Brain microvascular endothelial cell (primary cell): Measurements from ENCODE around the gene NOS1.

ENCODE experiments used
- DNase-seq: peaks from one replicate; pipeline ENCODE4 v3.0.0-alpha.2; 2020
- H3K27ac ChIP-seq: fragments of 250-450 bp; sonication (Bioruptor Pico); 2 replicates; pipeline ENCODE4 v1.5.1; 2020; ENCODE audit warnings: mild to moderate bottlenecking, moderate library complexity
- H3K27me3 ChIP-seq: fragments of 250-450 bp; sonication (Bioruptor Pico); replicated peaks from 2 replicates; pipeline ENCODE4 v1.5.1; 2020; ENCODE audit warnings: mild to moderate bottlenecking
- H3K36me3 ChIP-seq: fragments of 250-450 bp; sonication (Bioruptor Pico); replicated peaks from 2 replicates; pipeline ENCODE4 v1.5.1; 2020; ENCODE audit warnings: mild to moderate bottlenecking
- H3K4me3 ChIP-seq: 2 replicates; pipeline ENCODE4 v1.5.1; 2011; ENCODE audit warnings: low read depth, mild to moderate bottlenecking, control low read depth, low read length, moderate library complexity
- CTCF ChIP-seq: IDR thresholded peaks from 2 replicates; pipeline ENCODE4 v1.5.1; 2011; ENCODE audit warnings: low read depth, mild to moderate bottlenecking, moderate library complexity, low read length, control low read depth, inconsistent platforms; ENCODE audit errors: missing control alignments
- in situ Hi-C: cut with HindIII; loops from 2 replicates; pipeline ENCODE4 v1.10.0; 2017; ENCODE audit warnings: low sequenced_read_pairs, low pct_ligation_motif_present

Gene NOS1

GRCh38 chr12:117359029-117359845, 2.2 kb downstream of the NOS1 start:
- Histone ChIP-seq H3K27me3 (peaks cover 25% of the 10 kb centered on the region), H3K4me3 (no peak overlapping the region), H3K36me3 (no peaks in the 10 kb centered on the region), H3K27ac (no peak overlapping the region)
- no peak for DNase-seq
- TF ChIP-seq CTCF = no peak
- in situ Hi-C loops = loop anchor here (25.0 kb wide), 1 partner anchor 478 kb away; no protein-coding TSS in a partner anchor

GRCh38 chr12:117356048-117356447, 5.4 kb downstream of the NOS1 start:
- Histone ChIP-seq H3K27me3 (peaks cover 22% of the 10 kb centered on the region), H3K36me3 (no peaks in the 10 kb centered on the region), H3K4me3 (no peak overlapping the region), H3K27ac (no peak overlapping the region)
- no peak for DNase-seq
- no peak for TF ChIP-seq CTCF
- in situ Hi-C loops = loop anchor here (25.0 kb wide), 1 partner anchor 481 kb away; no protein-coding TSS in a partner anchor

- no peak for TF ChIP-seq CTCF
- no peak for DNase-seq
- in situ Hi-C loops = loop anchor here (25.0 kb wide), 1 partner anchor 484 kb away; no protein-coding TSS in a partner anchor
- H3K27ac ChIP-seq = no peak overlapping the region
- H3K36me3 ChIP-seq = no peaks in the 10 kb centered on the region
- no peaks in the 10 kb centered on the region for H3K27me3 ChIP-seq
- H3K4me3 ChIP-seq = no peak overlapping the region
These were observed 8.5 kb downstream of the NOS1 start for GRCh38 chr12:117352883-117353282.

- Histone ChIP-seq H3K36me3 (no peaks in the 10 kb centered on the region), H3K4me3 (no peak overlapping the region), H3K27me3 (no peaks in the 10 kb centered on the region), H3K27ac (no peak overlapping the region)
- DNase-seq = no peak
- TF ChIP-seq CTCF = no peak
- in situ Hi-C loops = loop anchor here (25.0 kb wide), 1 partner anchor 485 kb away; no protein-coding TSS in a partner anchor
These were observed 9.2 kb downstream of the NOS1 start for GRCh38 chr12:117352206-117352605.

GRCh38 chr12:117350140-117350539, 11.3 kb downstream of the NOS1 start:
- no peaks in the 10 kb centered on the region for H3K27me3 ChIP-seq
- no peak for TF ChIP-seq CTCF
- in situ Hi-C loops = loop anchor here (25.0 kb wide), 1 partner anchor 487 kb away; no protein-coding TSS in a partner anchor

GRCh38 chr12:117347588-117347987, 13.8 kb downstream of the NOS1 start:
- Histone ChIP-seq H3K4me3 (no peak overlapping the region), H3K27ac (no peak overlapping the region), H3K36me3 (no peaks in the 10 kb centered on the region), H3K27me3 (no peaks in the 10 kb centered on the region)
- no peak for TF ChIP-seq CTCF
- no peak for DNase-seq
- in situ Hi-C loops = no loop called here

More at GRCh38 chr12:117350140-117350539, 11.3 kb downstream of the NOS1 start:
- H3K27ac ChIP-seq = no peak overlapping the region
- H3K4me3 ChIP-seq = no peak overlapping the region
- no peak for DNase-seq
- H3K36me3 ChIP-seq = no peaks in the 10 kb centered on the region
